Measurements from ENCODE around the gene FAM13A.
A peak's percentile ranks its signal among the peaks of the same experiment; 100 is the strongest.

FAM13A gene

DNA sequence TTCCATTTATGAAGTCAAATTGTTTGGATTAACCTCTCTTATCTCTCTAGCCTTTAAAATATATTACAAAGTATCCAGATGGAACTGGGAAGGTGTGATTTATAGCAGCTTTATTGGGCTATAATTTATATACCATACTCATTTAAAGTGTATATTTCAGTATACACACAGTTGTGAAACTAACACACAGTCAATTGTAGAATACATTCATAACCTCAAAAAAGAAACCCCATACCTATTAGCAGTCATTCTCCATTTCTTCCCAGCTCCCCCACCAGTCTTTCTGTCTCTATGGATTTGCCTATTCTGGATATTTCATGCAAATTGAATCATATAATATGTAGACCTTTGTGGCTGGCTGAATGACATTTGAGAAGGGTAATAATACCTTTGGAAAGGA lies 351.8 kb downstream of the FAM13A start:
- no peak for DNase-seq

GRCh38 chr4:88702782-88703181 lies 354.2 kb downstream of the FAM13A start:
- no peak for DNase-seq

- no peak for DNase-seq
Observed at GRCh38 chr4:88698519-88698918, 358.5 kb downstream of the FAM13A start.

DNA sequence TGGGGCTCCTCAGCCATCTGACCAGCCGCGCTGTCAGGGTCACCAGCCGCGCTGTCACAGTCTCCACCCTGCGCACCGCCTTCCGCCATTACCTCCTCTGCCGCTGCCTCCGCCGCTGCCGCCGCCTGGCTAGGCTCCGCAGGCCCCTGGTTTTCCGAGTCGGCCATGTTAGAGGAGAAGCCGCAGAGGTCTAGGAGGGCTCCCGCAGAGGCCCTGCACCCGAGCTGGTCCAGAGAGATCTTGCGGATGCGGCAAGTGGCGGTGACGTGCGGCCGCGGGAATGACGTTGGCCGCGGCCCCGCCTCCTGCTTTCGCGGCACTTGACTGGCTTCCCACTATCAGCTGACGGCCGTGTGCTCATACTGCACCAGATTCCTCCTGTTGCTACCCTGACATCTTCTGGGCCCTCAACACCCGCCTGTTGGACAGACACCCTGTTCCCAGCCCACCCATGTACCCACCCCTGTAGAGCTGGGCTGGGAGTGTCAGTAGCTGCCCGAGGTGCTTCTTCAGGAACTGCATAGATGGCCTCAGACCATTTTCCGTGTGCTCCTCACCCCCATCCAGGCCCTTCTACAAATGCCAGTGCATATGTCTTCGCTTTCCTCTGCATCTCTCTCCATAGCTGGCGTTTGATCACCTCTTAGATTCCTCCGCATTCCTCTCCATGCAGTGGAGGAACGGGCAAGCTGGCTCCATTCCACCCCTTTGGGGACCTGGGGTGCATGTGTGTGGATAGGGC lies 359.2 kb downstream of the FAM13A start, which contains the start of gene NAP1L5:
Gene NAP1L5, minus strand, starts transcription at position 242 of the 742 bp plus-strand sequence. Its CDS starts 75 bp downstream, at position 167.
- peak; percentile 83 for DNase-seq

- DNase-seq: peak; percentile 64
Observed at GRCh38 chr4:88697141-88697540, 359.8 kb downstream of the FAM13A start.

DNA sequence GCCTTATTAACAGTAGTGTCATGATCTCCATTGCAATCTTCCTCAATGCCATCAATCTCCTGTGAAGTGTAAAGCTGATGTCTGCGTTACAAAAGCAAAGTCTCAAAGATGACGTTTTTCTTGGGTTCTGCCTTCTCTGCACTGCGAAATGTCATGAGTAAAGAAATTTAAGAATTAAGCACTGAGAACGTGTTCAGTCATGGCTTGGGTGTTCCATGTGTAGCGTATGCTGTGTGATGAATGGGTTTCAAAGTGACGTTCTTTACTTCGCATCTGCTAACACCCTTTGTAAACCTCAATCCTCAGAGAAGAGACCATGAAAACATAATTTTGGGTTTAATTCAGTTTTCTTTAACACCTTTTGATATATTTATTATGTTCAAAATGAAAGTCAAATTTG lies 360.4 kb downstream of the FAM13A start:
- DNase-seq: no peak

DNA sequence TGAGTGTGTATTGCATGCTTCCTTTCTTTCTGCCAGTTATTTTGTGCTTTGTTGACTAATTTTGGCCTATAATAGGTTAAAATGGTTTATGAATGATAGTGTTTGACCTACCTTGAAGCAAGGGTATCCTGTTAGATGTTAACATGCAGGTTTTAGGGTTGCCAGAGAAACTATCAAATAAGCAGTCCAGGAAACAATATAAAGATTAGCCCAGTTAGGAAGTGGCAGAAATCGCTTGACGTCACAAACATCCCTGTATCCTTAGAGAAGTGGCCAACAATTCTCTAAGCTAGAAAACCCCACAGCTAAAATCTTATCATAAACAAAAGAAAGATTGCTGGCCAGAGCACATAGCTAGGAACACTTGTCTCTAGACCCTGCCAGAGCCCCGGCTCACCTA lies 363.2 kb downstream of the FAM13A start:
- DNase-seq: no peak

DNA sequence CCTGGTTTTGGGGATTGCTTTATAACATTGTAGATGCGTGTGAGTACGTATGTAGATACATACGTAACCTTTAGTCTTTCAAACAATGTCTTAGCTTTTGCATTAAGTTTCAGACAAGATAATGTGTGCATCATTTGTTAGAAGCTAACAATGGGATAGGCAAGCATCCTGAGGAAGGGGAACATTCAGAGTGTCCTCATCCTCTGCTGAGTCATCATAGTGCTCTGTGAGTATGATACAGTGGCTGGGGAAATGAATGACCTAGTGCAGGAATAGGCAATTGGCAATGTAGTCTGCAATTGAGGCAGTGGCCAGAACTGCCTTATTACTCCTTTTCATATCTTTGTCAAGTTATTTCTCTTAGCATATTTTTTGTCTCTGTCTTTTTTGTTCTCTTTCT lies 366.6 kb downstream of the FAM13A start:
- DNase-seq: no peak

DNA sequence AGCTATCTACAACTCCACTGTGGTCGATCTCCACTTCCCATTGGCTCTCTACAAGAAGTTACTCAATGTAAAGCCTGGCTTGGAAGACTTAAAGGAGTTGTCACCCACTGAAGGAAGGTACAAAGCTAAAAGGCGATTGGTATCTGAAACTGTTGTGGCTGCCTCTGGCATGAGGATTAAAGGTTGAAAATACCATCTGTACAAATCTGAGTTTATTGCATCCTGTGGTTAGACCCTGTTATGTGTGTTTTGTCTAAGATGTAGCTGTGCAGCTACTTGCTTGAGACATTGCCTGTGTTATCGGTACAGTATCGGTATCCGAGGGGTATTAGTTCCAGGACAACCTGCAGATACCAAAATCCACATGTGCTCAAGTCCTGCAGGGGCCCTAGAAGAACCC lies 375.8 kb downstream of the FAM13A start:
- DNase-seq: no peak

All from activated CD8-positive, alpha-beta memory T cell treated with anti-CD3 and anti-CD28 coated beads for 24 hours (primary cell).